ENCODE results near the gene SNX7.

DNA sequence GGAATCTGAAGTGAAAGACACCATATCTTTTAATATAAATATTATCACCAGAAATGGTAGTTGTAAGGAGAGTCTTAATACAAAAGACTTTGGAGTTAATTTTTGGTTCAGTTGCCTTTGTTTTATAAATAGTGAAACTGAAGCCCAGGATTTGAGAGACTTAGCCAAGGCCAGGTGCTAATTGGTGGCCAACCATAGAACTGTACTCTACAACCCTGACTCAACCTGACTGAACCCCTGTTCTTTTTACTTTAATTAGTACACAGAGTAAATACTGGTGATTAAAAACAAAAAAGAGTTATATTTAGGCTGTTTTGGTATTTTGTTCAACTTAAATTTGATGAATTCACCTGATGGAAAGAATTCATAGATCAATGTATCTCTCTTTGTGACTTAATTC is 76.3 kb downstream of the SNX7 start:
- TF ChIP-seq, protein P1, sequence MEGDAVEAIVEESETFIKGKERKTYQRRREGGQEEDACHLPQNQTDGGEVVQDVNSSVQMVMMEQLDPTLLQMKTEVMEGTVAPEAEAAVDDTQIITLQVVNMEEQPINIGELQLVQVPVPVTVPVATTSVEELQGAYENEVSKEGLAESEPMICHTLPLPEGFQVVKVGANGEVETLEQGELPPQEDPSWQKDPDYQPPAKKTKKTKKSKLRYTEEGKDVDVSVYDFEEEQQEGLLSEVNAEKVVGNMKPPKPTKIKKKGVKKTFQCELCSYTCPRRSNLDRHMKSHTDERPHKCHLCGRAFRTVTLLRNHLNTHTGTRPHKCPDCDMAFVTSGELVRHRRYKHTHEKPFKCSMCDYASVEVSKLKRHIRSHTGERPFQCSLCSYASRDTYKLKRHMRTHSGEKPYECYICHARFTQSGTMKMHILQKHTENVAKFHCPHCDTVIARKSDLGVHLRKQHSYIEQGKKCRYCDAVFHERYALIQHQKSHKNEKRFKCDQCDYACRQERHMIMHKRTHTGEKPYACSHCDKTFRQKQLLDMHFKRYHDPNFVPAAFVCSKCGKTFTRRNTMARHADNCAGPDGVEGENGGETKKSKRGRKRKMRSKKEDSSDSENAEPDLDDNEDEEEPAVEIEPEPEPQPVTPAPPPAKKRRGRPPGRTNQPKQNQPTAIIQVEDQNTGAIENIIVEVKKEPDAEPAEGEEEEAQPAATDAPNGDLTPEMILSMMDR (IDR thresholded peaks at IDR 0.05; ENCODE audit: low read depth, low read length): no peak
- no peak for TF ChIP-seq EZH2phosphoT487 (IDR thresholded peaks at IDR 0.05; ENCODE audit: low read depth)

All from OCI-LY3 (cell line).